Ascending aorta (tissue), 2 donors: ENCODE data around the gene DIPK1C. TPM values are rescaled to one million over a fixed set of nuclear protein-coding genes. Genes with fewer than 3 reads are reported as not detected.

Source experiments
- DNase-seq, 2 donors: peaks; one replicate each; pipeline ENCODE4 v3.0.0-alpha.2; 2019; ENCODE audit warnings: low spot score in 2 of 2
- H3K27ac ChIP-seq, 2 donors: fragments of 200-600 bp; sonication (generic); one replicate each; pipeline ENCODE4 v1.5.1; 2016 to 2017; ENCODE audit warnings: mild to moderate bottlenecking in 1 of 2
- H3K27me3 ChIP-seq: fragments of 200-600 bp; sonication (generic); one replicate; pipeline ENCODE4 v1.5.1; 2017
- H3K36me3 ChIP-seq, 2 donors: fragments of 200-600 bp; sonication (generic); one replicate each; pipeline ENCODE4 v1.5.1; 2016
- H3K4me1 ChIP-seq, 2 donors: fragments of 200-600 bp; sonication (generic); one replicate each; pipeline ENCODE4 v1.5.1; 2016 to 2017; ENCODE audit warnings: mild to moderate bottlenecking in 1 of 2
- H3K4me3 ChIP-seq, 2 donors: fragments of 200-600 bp; sonication (generic); one replicate each; pipeline ENCODE4 v1.5.1; 2016 to 2017; ENCODE audit warnings: mild to moderate bottlenecking in 1 of 2
- H3K9me3 ChIP-seq, 2 donors: fragments of 200-600 bp; sonication (generic); one replicate each; pipeline ENCODE4 v1.5.1; 2016
- CTCF ChIP-seq, 3 experiments: fragments of 200-600 bp in 2 of 3; fragments of 450-650 bp in 1 of 3; sonication (generic) in 2 of 3; IDR thresholded peaks; one replicate each; pipeline ENCODE4 v1.5.1; 2016 to 2019; ENCODE audit warnings: antibody characterized with exemption in 3 of 3, mild to moderate bottlenecking in 1 of 3, moderate library complexity in 1 of 3
- intact Hi-C: fragments of 100-400 bp; cut with DNase I; formaldehyde crosslinking; loops from one replicate; pipeline ENCODE4 v1.15.1; 2023
- total RNA-seq: library from RNA; depleted of rRNA; stranded (reverse); fragments of >200 nt; gene quantifications from one replicate; pipeline ENCODE4 v1.1.0, GENCODE V29; 2016

DIPK1C gene
- total RNA-seq, 1 donor from 2014 or later, result not detected

- no peak for TF ChIP-seq CTCF (IDR thresholded peaks at IDR 0.05)
- Histone ChIP-seq H3K4me1 (no peaks in the 10 kb centered on the region), H3K4me3 (no peak overlapping the region), H3K27ac (no peak overlapping the region), H3K27me3 (no peaks in the 10 kb centered on the region), H3K36me3 (no peaks in the 10 kb centered on the region), H3K9me3 (no peaks in the 10 kb centered on the region)
- peak in 1 of 2 donors; percentile 42 for DNase-seq
- intact Hi-C loops, result no loop called here
These were observed 10.9 kb downstream of the DIPK1C start for GRCh38 chr18:74446178-74446577.

GRCh38 chr18:74445585-74445984 is 11.5 kb downstream of the DIPK1C start:
- TF ChIP-seq CTCF (IDR thresholded peaks at IDR 0.05), result no peak
- peak in 1 of 2 donors; percentile 46 for DNase-seq
- Histone ChIP-seq H3K4me3 (no peak overlapping the region), H3K27ac (no peak overlapping the region), H3K4me1 (no peaks in the 10 kb centered on the region), H3K27me3 (no peaks in the 10 kb centered on the region), H3K36me3 (no peaks in the 10 kb centered on the region), H3K9me3 (no peaks in the 10 kb centered on the region)
- intact Hi-C loops, result no loop called here

GRCh38 chr18:74444104-74444503 is 13.0 kb downstream of the DIPK1C start:
- Histone ChIP-seq H3K36me3 (no peaks in the 10 kb centered on the region), H3K4me1 (no peaks in the 10 kb centered on the region), H3K9me3 (no peaks in the 10 kb centered on the region), H3K27ac (no peak overlapping the region), H3K4me3 (no peak overlapping the region), H3K27me3 (no peaks in the 10 kb centered on the region)
- no peak for TF ChIP-seq CTCF (IDR thresholded peaks at IDR 0.05)
- DNase-seq, result no peak
- intact Hi-C loops, result no loop called here

- intact Hi-C loops, result no loop called here
- H3K4me1 ChIP-seq, result no peaks in the 10 kb centered on the region
- H3K9me3 ChIP-seq, result no peaks in the 10 kb centered on the region
- H3K27ac ChIP-seq, result no peak overlapping the region
- no peak for TF ChIP-seq CTCF (IDR thresholded peaks at IDR 0.05)
- peak in 1 of 2 donors; percentile 34 for DNase-seq
- H3K36me3 ChIP-seq, result no peaks in the 10 kb centered on the region
- H3K4me3 ChIP-seq, result no peak overlapping the region
- H3K27me3 ChIP-seq, result no peaks in the 10 kb centered on the region
These were observed 16.2 kb downstream of the DIPK1C start for GRCh38 chr18:74440808-74441427.

GRCh38 chr18:74438091-74438490 is 19.0 kb downstream of the DIPK1C start:
- H3K4me3 ChIP-seq, result no peak overlapping the region
- intact Hi-C loops, result no loop called here
- no peaks in the 10 kb centered on the region for H3K9me3 ChIP-seq
- no peak for DNase-seq
- no peak overlapping the region for H3K27ac ChIP-seq
- H3K4me1 ChIP-seq, result no peaks in the 10 kb centered on the region
- H3K27me3 ChIP-seq, result no peaks in the 10 kb centered on the region
- no peak for TF ChIP-seq CTCF (IDR thresholded peaks at IDR 0.05)
- H3K36me3 ChIP-seq, result no peaks in the 10 kb centered on the region
